NCI-H748 (cell line): ENCODE results near the gene RXRG.
"Not testable (repeated sequence)": the region's sequence is repeated elsewhere in the genome, so short reads cannot be mapped to it uniquely, and the experiment has no call there.

Experiments
- DNase-seq: peaks from one replicate; lab custom pipeline; 2025; ENCODE audit not compliant: unreplicated experiment; lab: John Stamatoyannopoulos, UW

The RXRG gene

DNA sequence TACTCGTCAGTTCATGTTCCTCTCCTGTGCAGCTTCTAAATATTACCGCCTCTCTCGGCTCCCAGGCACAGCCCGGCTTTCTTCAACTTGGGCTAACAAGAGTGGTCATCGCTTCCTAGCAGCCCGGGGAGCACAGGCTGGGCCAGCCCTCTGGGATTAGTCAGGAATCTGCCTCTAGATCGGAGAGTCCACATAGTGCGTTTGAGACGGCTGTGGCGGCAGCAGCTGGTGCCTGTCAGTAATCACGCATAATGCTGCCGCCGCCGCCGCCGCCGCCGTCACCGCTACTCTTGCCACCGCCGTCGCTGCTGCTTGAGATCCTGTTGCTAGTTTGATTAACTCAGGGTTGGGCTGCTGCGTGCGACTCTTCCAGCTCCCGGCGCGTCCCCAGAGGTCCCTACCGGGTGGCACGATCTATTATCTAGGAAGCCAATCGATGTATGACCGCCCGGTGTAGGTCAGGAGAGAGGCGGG lies at the start of gene RXRG:
RXRG (minus strand) TSS at position 230 of the 474 bp plus-strand sequence. CDS start 233 bp downstream, outside the sequence.
- DNase-seq, result peak; percentile 82

DNA sequence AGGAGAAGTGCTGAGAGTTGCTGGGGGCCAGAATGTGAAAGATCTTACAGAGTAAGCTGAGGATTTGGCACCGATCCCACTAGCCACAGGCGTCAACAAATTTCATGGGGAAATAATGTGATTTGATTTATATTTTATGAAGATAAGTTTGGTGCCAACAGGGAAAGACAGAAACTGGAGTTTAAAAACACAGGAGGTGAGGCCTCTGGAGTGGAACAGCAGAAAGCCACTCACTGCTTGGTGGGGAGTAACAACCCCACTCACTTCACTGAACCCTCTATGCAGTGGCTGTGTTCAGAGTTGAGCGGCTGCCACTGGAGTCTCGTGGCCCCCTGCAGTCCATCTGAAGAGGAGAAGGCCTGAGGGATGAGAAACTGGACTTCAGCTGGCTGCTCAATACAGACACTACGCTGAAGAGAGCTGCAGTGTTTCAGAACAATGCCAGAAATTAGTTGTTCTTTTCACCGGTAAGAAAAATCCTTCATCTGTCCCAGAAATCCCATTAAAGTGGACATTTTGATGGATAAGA lies 48.0 kb upstream of the RXRG start:
- DNase-seq, result no peak

DNA sequence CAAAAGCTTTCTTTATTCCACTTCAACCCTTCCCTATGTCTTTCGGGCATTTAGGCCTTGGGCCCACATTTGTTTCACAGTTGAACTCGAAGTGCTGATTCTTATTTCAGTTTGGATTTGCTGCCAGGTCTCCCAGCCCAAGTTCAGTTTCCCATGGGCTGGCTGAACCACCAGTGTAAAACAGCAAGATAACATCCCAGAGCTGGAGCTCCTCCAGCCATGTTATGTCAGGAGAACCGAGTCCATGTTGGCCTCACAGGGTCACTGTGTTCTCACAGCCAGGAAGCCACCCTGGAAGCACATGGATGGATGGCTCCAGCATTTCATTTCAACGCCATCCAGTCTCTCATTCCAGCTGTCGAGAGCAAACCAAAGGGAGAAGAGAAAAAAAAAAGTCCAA lies 45.2 kb upstream of the RXRG start:
- no peak for DNase-seq

DNA sequence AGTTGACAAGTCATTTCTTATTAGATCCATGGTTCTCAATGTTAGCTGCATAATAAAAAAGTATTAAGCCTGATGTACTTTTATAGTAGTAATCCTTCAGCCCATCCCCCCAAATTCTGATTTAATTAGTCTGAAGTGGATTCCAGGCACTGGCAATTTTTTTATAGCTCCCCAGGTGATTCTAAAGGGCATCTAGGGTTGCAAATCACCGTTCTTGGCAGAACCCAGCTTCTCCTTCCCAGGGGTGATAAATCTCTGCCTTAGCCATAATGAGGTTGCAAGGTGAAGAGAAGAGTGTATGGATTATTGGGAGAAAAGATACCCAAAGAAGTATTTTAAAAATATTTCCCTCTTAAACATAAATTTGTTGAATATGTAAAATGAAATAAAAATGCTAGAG lies 43.0 kb upstream of the RXRG start:
- DNase-seq, result no peak

DNA sequence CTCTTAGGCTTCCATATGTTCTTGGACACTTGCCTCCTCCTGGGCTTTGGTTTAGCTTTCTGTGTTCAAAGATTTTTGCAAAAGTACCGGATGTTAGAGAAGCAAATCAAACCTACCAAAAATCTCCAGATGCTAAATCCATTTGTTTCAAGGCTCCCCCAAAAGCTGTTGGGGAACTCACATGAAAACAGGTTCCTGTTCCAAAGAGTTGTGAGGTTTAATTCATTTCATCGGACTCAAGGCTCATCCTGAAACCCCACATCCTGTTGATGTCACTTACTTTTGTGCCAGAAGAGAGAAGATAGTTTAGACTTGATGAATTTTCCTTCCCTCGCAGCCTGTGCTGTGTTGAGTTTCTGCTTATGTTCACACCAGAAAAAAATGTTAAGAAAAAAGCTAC lies 41.7 kb upstream of the RXRG start:
- DNase-seq, result no peak

DNA sequence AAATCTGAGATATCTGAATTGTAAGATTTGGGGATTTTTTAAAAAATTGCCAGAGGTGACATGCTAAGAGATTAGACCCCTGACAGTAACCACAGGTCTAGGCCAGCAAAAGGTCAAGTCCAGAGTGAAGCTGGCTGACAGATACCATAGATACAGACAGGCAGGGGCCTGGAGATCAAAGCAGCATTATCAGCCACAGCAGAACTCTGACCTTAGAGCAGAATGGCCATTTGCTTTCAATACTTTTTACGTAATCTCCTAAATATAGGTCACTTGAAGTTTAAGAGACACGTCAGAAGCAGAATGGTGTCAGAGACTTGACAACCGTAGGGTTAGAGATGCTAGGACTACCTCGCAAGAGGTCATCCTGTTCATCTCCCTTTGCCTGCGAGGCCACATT lies 40.8 kb upstream of the RXRG start:
- DNase-seq, result no peak

DNA sequence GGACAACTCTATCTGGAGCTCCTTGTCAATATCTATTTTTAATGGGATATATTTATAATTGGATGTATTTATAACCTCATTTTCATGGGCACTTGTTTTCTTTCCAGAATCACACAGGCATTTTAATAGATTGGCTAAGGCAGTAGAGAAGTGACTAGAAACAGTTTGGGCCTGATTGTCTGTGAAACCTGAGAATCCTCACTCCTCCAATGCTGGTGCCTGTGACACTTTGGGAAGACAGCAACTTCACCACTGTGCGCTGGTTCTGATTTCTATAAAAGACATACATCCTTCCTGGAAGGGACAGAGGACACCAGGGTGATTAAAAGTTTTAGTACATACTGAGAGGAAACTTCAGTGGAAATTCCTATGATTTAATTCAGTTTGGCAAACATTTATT lies 39.6 kb upstream of the RXRG start:
- no peak for DNase-seq

DNA sequence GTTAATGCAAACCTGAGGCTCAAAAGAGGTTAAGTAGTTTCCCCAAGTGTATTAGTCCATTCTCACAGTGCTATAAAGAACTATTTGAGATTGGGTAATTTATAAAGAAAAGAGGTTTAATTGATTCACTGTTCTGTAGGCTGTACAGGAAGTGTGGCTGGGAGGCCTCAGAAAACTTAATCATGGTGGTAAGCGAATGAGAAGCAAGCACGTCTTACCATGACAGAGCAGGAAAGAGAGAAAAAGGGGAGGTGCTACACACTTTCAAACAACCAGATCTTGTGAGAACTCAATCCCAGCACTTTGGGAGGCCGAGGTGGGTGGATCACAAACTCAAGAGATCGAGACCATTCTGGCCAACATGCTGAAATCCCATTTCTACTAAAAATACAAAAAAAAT lies 38.5 kb upstream of the RXRG start:
- DNase-seq, result no peak

DNA sequence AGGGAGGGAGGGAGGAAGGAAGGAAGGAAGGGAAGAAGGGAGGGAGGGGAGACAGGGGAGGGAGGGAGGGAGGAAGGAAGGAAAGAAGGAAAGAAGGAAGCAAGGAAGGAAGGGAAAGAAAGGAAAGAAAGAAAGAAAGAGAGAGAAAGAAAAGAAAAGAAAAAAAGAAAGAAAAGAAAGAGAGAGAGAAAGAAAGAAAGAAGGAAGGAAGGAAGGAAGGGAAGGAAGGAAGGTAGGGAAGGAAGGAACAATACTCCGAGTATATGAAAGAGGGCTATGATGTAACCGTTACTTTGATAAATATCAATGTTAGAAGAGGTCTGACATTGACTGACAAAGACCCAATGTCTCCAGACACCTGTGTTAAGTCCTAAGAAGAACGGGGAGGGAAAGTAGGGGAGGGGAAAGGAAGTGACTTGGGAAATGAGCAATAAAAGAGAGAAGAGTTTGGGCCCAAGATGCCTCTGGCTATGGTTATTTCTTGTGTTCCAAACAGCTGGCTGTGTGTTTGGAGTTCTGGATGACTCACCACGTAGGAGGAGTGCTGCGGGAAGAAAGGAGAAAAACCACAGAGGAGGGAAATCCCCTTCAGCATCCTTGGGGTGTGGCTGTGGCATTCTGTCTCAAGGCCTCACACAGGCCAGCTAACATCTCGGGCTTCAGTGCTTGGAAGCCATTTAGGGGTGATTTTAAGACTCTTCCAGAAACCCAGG lies 37.0 kb upstream of the RXRG start:
- DNase-seq, result no peak

DNA sequence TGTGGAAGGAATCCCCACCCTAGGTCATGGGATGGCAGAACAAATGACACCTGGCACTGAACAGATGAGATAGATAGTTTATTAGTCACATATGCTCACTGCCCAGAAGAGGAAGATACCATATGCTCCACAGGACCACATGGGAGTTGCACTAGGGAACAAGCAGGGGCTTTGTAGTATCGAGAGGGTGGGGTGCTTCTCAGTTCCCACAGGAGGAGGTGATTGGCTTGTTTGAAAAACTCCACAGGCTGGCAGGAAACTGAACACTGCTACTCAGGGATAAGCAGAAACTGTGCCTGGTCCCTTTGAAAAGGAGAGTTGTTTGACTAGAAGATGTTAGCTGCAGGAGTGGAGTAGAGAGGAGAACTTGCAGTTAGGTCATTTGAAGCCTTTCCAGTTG lies 31.9 kb upstream of the RXRG start:
- DNase-seq, result no peak

DNA sequence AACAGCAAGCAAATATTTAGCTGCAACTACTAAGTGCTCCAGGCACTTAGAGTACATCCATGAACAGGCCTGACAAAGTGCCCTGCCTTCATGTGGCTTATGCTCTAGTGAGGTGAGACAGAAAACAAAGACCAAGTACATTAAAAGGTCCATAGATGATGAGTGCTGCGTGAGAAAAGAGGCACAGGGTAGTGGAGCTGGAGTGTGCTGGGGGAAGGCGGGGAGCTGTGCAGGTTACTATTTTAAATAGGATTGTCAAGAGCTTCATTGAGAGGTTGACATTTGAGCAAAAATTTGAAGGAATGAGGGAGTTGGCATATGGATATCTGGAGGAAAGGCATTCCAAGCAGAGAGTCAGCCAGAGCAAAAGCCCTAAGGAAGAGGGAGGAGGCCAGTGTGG lies 29.3 kb upstream of the RXRG start:
- DNase-seq, result no peak

DNA sequence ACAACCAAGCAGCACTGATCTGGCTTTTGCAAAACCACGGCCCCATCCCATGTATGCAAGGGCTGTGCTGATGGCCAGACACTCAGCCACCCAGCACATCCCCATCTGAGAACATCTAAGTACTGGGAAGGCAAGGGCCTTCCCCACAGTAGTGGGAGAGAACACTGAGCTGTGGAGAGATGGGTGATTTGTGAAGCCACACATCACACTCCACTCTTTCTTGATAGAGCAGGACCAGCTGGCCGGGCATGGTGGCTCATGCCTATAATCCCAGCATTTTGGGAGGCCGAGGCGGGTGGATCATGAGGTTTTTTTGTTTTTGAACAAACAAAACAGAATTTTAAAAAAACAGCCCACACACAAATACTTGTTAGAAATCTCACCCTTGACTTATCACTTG lies 28.2 kb upstream of the RXRG start:
- DNase-seq, result no peak

DNA sequence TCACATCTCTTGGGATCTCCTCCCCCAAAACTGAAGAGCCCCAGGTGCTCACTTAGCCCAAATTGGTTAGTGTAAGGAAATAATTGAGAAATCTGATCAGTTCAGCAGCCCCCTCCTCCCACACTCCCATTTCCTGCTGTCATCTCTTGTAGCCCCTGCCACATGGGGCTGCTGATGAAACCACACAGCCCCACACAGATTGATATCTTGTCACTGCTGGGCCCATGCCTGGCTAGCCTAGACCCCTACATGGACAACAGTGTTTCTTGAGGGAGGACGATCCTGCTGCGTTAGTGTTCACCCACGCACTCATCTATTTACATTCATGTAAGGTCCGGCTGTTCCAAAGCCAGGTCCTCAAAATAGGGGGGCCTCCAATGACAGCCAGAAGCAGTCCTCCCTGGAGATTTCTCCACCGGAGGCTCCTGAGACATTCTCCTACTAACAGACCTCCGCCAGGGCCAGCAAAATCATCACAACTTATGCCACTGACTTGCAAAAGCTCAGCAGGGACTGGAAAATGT lies 23.9 kb upstream of the RXRG start:
- DNase-seq, result no peak

DNA sequence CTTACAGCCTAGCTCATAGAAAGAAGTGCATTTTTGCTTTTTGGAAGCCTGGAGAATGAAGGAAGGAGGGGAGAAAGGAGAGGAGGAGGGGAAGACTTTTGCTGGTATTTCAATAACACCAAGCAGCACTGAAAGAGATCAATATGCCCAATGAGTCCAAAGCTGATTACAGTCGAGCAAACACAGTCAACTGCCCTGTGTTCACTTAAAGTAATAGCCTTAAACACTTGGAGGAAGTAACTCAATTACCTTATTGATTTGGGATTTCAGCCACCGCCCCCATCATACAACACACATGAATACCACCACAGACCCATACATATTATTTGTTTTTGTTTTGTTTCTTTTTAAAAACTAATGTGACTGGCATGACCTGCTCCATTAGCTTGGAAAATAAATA lies 23.3 kb upstream of the RXRG start:
- DNase-seq, result no peak

DNA sequence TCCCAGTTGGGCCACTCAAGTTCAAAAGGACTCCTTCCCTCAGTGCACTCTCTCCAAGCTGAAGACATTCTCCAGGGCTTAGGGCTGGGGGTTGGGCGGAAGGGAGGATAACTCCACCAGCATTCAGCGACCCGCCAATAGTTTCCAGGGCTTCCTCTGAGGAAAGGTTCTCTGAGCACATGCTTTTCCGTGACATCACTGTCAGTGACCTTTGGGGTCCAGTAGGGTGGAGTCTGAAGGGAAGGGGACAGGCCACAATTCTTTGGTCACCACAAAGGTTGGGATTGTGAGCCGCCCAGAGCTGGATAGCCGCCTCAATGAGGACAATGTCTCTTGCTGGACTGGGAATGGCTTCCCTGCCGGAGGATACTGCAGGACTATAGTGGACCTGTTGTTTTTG lies 22.8 kb upstream of the RXRG start:
- no peak for DNase-seq

DNA sequence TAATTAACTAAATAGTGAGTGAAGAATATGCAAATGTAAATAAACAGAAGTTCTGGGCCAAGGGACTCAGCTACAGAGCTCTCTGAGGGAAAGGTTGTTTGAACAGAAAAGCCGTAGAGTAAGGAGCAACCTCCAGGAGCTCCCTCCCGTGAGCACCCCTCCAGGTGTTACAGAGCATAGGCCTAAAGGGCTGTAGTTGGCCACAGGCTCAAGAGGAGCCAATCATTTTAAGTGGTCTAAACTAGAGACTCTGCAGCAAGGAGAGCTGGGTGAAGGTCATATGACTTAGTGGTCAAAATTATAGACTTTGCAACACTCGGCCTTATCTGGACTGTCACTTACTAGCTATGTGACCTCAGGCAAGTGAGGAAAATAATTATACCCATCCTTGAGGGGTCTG lies 19.1 kb upstream of the RXRG start:
- DNase-seq, result peak; percentile 14

DNA sequence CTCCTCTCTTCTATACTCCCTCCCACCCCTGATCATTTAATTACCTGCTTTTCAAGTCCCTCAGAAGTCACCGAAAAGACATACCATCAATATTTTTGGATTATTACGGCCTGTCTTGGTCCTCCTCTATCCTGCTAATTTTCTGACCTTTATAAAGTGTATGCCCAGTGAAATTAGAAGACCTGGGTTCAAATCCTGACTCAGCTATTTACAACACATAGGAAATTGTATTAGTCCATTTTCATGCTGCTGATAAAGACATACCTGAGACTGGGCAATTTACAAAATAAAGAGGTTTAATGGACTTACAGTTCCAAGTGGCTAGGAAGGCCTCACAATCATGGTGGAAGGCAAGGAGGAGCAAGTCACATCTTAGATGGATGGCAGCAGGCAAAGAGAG lies 14.8 kb upstream of the RXRG start:
- not testable (repeated sequence) for DNase-seq

DNA sequence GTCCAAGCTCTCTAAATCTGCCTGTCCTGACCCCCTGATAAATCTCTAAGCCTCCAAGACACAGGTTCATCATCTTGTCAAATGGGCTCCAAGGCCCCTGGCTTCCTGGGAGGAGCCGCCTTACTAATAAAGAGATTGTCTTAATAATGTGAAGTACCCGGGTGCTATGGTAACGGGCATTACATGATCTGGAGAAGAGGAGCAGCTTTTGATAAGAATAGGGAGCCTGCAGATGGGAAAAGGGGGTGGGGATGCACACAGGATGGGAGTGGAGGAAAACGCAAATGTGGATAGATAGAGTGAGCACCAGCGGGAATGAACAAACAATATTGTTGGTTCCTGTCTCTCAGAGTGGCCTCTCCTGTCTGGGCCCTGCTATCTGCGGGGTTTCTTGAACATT lies 11.9 kb upstream of the RXRG start:
- DNase-seq, result peak; percentile 94

DNA sequence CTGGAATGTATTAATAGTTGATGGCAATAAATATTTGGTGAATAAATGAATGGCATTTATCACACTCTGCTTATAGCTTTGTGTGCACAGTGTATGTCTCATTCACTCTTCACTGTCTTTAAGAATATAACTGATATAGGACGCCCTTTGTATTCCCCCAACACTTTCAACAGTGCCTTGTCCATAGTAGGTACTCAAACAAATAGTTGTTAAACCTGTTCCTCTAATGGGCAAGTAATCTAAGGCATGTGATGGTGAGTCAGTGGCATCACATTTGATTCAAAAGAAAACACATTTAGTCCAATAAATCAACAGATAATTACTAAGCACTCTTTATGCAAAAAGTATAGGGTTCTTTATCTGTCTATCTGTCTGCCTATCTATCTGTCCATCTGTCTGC lies 11.2 kb upstream of the RXRG start:
- peak; percentile 97 for DNase-seq

DNA sequence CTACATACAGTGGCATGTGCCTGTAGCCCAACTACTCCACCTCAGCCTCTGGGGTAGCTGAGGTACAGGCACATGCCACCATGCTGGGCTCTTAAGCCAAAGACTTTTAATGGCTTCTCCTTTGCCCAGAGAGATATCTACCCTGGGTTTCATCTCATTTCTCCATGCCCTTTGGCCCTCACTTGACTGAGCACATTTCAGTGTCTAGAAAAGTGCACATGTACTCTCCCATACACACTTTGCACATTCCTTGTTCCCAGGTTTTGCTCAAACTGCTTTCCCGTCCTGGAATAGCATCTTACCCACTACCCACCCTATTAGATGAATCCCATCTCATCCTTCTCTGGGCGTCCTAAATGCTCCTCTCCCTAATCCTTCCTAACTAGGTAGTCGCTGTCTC lies 10.2 kb upstream of the RXRG start:
- no peak for DNase-seq

DNA sequence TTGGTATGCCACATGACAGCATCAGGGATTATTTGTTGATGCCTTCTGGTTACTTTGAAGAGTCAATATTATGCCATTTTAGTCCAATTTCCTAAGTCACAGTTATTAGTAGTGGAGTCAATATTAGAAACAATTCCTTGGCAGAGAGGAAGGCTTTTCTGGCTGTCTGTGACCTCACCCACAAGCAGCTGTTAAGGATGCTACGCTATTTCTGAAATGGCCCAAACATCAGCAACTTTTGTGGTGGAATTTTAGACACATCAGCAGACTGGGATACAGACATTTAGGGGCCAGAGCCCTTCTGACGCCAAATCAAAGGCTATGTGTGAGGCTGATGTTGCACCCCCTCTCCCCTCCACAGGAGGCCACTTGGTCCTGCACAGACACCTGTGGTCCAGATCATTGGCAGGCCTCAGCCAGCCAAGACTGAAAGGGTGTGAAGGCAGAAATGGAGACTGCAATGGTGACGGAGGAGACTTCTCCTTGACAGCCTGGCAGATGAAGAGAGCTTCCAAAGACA lies 9.2 kb upstream of the RXRG start:
- DNase-seq, result no peak

DNA sequence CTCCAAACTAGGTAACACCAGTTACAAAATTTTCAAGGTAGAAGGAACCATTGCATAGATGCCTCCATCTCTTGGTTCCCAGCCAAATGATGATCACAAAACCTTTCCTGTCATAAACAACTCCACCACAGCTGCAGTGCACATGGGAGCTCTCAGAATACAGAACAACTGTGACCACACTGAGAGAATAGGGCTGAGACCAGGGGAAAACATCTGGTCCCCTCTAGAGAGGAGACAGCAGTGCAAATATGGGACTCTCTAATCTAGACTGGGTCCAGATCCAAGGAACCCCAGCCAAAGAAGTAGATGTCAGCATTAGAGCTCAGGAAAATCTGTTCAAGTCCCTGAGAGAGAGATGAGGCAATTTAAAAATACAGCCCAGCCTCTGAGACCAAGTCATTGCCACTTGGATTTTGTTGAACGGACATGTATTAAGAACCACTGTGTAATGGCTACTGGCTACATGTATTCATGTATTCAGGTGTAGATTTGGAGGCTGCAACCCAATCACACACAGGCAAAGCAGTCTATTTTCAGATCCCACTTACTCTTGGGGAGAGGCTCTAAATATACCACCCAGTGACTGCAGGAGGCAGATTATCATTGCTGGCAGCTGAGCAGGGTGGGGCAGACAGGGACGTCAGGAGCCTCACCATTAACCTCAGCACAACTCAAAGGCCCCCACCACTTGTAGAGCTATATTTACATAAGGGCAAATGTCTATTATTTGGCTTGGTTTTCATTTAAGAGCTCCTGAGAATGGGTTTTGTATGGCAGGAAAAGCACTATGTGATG lies 7.6 kb upstream of the RXRG start:
- DNase-seq, result peak; percentile 90
